Aorta (tissue), 5 donors: ENCODE results near the gene CDC27. TPM values are rescaled to one million over a fixed set of nuclear protein-coding genes. Genes with fewer than 3 reads are reported as not detected.
A peak's percentile ranks its signal among the peaks of the same experiment; 100 is the strongest.
"Not testable (repeated sequence)": the region's sequence is repeated elsewhere in the genome, so short reads cannot be mapped to it uniquely, and the experiment has no call there.

Experiments
- ATAC-seq: fragments of 200-7000 bp; cut with Tn5 transposase; one replicate; pipeline ENCODE4 v1.9.1; 2022; ENCODE audit warnings: moderate library complexity; ENCODE audit not compliant: low FRiP score
- DNase-seq, 2 donors: peaks; one replicate each; pipeline ENCODE4 v3.0.0-alpha.2; 2020
- H3K27ac ChIP-seq, 2 donors: one replicate each; pipeline ENCODE4 v1.5.1; 2013; ENCODE audit warnings: low read length in 2 of 2, mild to moderate bottlenecking in 2 of 2, moderate library complexity in 2 of 2, control low read depth in 1 of 2, inconsistent platforms in 1 of 2, low read depth in 1 of 2
- H3K27me3 ChIP-seq, 2 donors: one replicate each; pipeline ENCODE4 v1.6.1; 2013; ENCODE audit warnings: control low read depth in 1 of 2, low read length in 1 of 2, mild to moderate bottlenecking in 1 of 2, moderate library complexity in 1 of 2; ENCODE audit not compliant: insufficient read depth in 2 of 2, control insufficient read depth in 1 of 2
- H3K36me3 ChIP-seq, 2 donors: one replicate each; pipeline ENCODE4 v1.6.1; 2013; ENCODE audit warnings: control low read depth in 1 of 2, low read length in 1 of 2, mild to moderate bottlenecking in 1 of 2; ENCODE audit not compliant: insufficient read depth in 2 of 2, control insufficient read depth in 1 of 2
- H3K4me1 ChIP-seq, 2 donors: one replicate each; pipeline ENCODE4 v1.6.1; 2013; ENCODE audit warnings: low read length in 2 of 2, control low read depth in 1 of 2, mild to moderate bottlenecking in 1 of 2, moderate library complexity in 1 of 2; ENCODE audit not compliant: insufficient read depth in 2 of 2, control insufficient read depth in 1 of 2
- H3K4me3 ChIP-seq, 2 donors: one replicate each; pipeline ENCODE4 v1.5.1; 2013; ENCODE audit warnings: low read length in 2 of 2, control low read depth in 1 of 2, mild to moderate bottlenecking in 1 of 2
- H3K9me3 ChIP-seq: one replicate; pipeline ENCODE4 v1.6.1; 2013; ENCODE audit warnings: mild to moderate bottlenecking, low read length; ENCODE audit not compliant: control insufficient read depth
- WGBS, 2 donors: extraction: QIAGEN DNeasy Blood & Tissue Kit; methylation state at CpG; one replicate each; pipeline ENCODE4 v1.1.7; 2013; 5-methylcytosine and 5-hydroxymethylcytosine counted together
- intact Hi-C, 2 donors: fragments of 100-400 bp; cut with DNase I; formaldehyde crosslinking; loops; one replicate each; pipeline versions ENCODE4 v1.14.2 to v1.15.0; 2022
- polyA plus RNA-seq, 2 donors: library from polyadenylated mRNA; stranded (reverse); fragments of 200-250 nt; gene quantifications; one replicate each; pipeline ENCODE4 v1.2.3, GENCODE V29; 2013
- total RNA-seq, 2 donors: library from RNA; stranded (reverse); fragmentation: NEBNext Ultra II Directional; extraction: Animal tissue kit (Norgen Biotek cat#: 25700); gene quantifications; one replicate each; pipeline ENCODE4 v1.2.1, GENCODE V29; 2021
- donor health status: healthy with polysubstance abuse.
- donor health status: Bipolar disorder and iron deficiency.
- donor health status: DM: no; HTN: no; CAD: no.
- donor health status: DM: no; HTN: no; CAD: no.
- donor health status: DM: yes; HTN: yes; CAD: no.

Gene CDC27
- total and polyA plus RNA-seq, 4 donors: 12.1 to 123 (median 66.3) TPM

- DNase-seq: no peak
- Histone ChIP-seq H3K4me3 (no peak overlapping the region), H3K4me1 (peaks cover 0 to 2% of the 10 kb centered on the region in 2 donors), H3K36me3 (no peaks in the 10 kb centered on the region), H3K27ac (peak overlapping the region in 1 of 2 donors; percentile 45), H3K9me3 (no peaks in the 10 kb centered on the region), H3K27me3 (no peaks in the 10 kb centered on the region)
- no peak for ATAC-seq
- intact Hi-C loops: no loop called here
- 88 to 92% methylated on average over 3 of the region's 3 CpGs for WGBS, 2 donors
Measured at GRCh38 chr17:47223007-47223406, 33.9 kb upstream of the CDC27 start.

- Histone ChIP-seq H3K4me3 (no peak overlapping the region), H3K27me3 (no peaks in the 10 kb centered on the region), H3K36me3 (no peaks in the 10 kb centered on the region), H3K9me3 (no peaks in the 10 kb centered on the region), H3K4me1 (peaks cover 0 to 2% of the 10 kb centered on the region in 2 donors), H3K27ac (no peak overlapping the region)
- 97 to 99% methylated on average over 4 of the region's 4 CpGs for WGBS, 2 donors
- intact Hi-C loops: no loop called here
- DNase-seq (no peak), ATAC-seq (no peak)
Measured at GRCh38 chr17:47222047-47222446, 33.0 kb upstream of the CDC27 start.

- no peak overlapping the region for H3K27ac ChIP-seq
- 93 to 94% methylated on average over 6 of the region's 6 CpGs for WGBS, 2 donors
Measured at GRCh38 chr17:47221154-47221553, 32.1 kb upstream of the CDC27 start.

GRCh38 chr17:47220531-47220999 lies 31.5 kb upstream of the CDC27 start:
- 77 to 81% methylated on average over 7 of the region's 7 CpGs for WGBS, 2 donors
- H3K27ac ChIP-seq: no peak overlapping the region
- H3K4me1 ChIP-seq: peaks cover 0 to 2% of the 10 kb centered on the region in 2 donors
- no peaks in the 10 kb centered on the region for H3K36me3 ChIP-seq
- DNase-seq: no peak
- intact Hi-C loops: no loop called here
- ATAC-seq: no peak
- no peaks in the 10 kb centered on the region for H3K9me3 ChIP-seq
- H3K27me3 ChIP-seq: no peaks in the 10 kb centered on the region
- H3K4me3 ChIP-seq: no peak overlapping the region

More at GRCh38 chr17:47221154-47221553, 32.1 kb upstream of the CDC27 start:
- intact Hi-C loops: no loop called here
- DNase-seq: no peak
- peaks cover 0 to 2% of the 10 kb centered on the region in 2 donors for H3K4me1 ChIP-seq
- no peak for ATAC-seq
- H3K27me3 ChIP-seq: no peaks in the 10 kb centered on the region
- no peaks in the 10 kb centered on the region for H3K9me3 ChIP-seq
- H3K4me3 ChIP-seq: no peak overlapping the region
- H3K36me3 ChIP-seq: no peaks in the 10 kb centered on the region

GRCh38 chr17:47219621-47220475 lies 30.8 kb upstream of the CDC27 start:
- Histone ChIP-seq H3K4me3 (no peak overlapping the region), H3K4me1 (peaks cover 0 to 2% of the 10 kb centered on the region in 2 donors), H3K36me3 (no peaks in the 10 kb centered on the region), H3K27ac (no peak overlapping the region), H3K27me3 (no peaks in the 10 kb centered on the region), H3K9me3 (no peaks in the 10 kb centered on the region)
- intact Hi-C loops: no loop called here
- 84 to 87% methylated on average over 21 of the region's 21 CpGs for WGBS, 2 donors
- DNase-seq (no peak), ATAC-seq (no peak)

GRCh38 chr17:47218896-47219430 lies 29.9 kb upstream of the CDC27 start:
- Histone ChIP-seq H3K27ac (no peak overlapping the region), H3K27me3 (no peaks in the 10 kb centered on the region), H3K9me3 (no peaks in the 10 kb centered on the region), H3K4me3 (no peak overlapping the region), H3K4me1 (no peaks in the 10 kb centered on the region), H3K36me3 (no peaks in the 10 kb centered on the region)
- intact Hi-C loops: no loop called here
- 78 to 87% methylated on average over 6 of the region's 6 CpGs for WGBS, 2 donors
- ATAC-seq: no peak
- no peak for DNase-seq

GRCh38 chr17:47217279-47217678 lies 28.2 kb upstream of the CDC27 start:
- DNase-seq, H3K36me3 ChIP-seq, H3K27me3 ChIP-seq, ATAC-seq, H3K4me1 ChIP-seq, intact Hi-C loops, H3K4me3 ChIP-seq, H3K27ac ChIP-seq, H3K9me3 ChIP-seq: not testable (repeated sequence)
- WGBS, 2 donors: 92 to 96% methylated on average over 2 of the region's 2 CpGs

- 94 to 96% methylated on average over 4 of the region's 4 CpGs for WGBS, 2 donors
- H3K27ac ChIP-seq, H3K27me3 ChIP-seq, H3K36me3 ChIP-seq, DNase-seq, intact Hi-C loops, H3K4me3 ChIP-seq, H3K4me1 ChIP-seq, H3K9me3 ChIP-seq, ATAC-seq: not testable (repeated sequence)
Measured at GRCh38 chr17:47216821-47217220, 27.7 kb upstream of the CDC27 start.

GRCh38 chr17:47214931-47215330 lies 25.8 kb upstream of the CDC27 start:
- H3K36me3 ChIP-seq: no peaks in the 10 kb centered on the region
- no peaks in the 10 kb centered on the region for H3K4me1 ChIP-seq
- DNase-seq (no peak), ATAC-seq (no peak)
- H3K4me3 ChIP-seq: no peak overlapping the region
- no peaks in the 10 kb centered on the region for H3K27me3 ChIP-seq
- no peaks in the 10 kb centered on the region for H3K9me3 ChIP-seq
- intact Hi-C loops: no loop called here
- no peak overlapping the region for H3K27ac ChIP-seq
- 90 to 93% methylated on average over 3 of the region's 3 CpGs for WGBS, 2 donors
